OCI-LY1 (cell line): ENCODE results near the gene PSKH1.

Experiments
- H2AFZ ChIP-seq: fragments of 200-600 bp; sonication (generic), shearing (Covaris generic); 2 replicates; pipeline ENCODE4 v1.6.0; 2014; ENCODE audit warnings: antibody characterized with exemption, mild to moderate bottlenecking, low read length
- H3F3A ChIP-seq: fragments of 200-600 bp; sonication (generic), shearing (Covaris generic); 2 replicates; pipeline ENCODE4 v1.6.0; 2014; ENCODE audit warnings: mild to moderate bottlenecking, antibody characterized with exemption, low read length, moderate library complexity; ENCODE audit not compliant: insufficient read depth
- H3K27ac ChIP-seq: fragments of 200-600 bp; sonication (generic); 2 replicates; pipeline ENCODE4 v1.5.1; 2014; ENCODE audit warnings: low read length, mixed run types, mild to moderate bottlenecking, low read depth; ENCODE audit not compliant: poor library complexity, severe bottlenecking
- H3K27me3 ChIP-seq: fragments of 200-600 bp; sonication (generic); 2 replicates; pipeline ENCODE4 v1.6.0; 2014; ENCODE audit warnings: antibody characterized with exemption, mild to moderate bottlenecking, low read length, moderate library complexity; ENCODE audit not compliant: insufficient read depth
- H3K36me3 ChIP-seq: fragments of 200-600 bp; sonication (generic); 2 replicates; pipeline ENCODE4 v1.6.1; 2014; ENCODE audit warnings: mild to moderate bottlenecking, antibody characterized with exemption, low read length, moderate library complexity, mixed read lengths; ENCODE audit not compliant: insufficient read depth
- H3K4me1 ChIP-seq: fragments of 200-600 bp; sonication (generic); 2 replicates; pipeline ENCODE4 v1.5.1; 2014; ENCODE audit warnings: mild to moderate bottlenecking, low read length, moderate library complexity; ENCODE audit not compliant: insufficient read depth, severe bottlenecking
- H3K4me2 ChIP-seq: fragments of 200-600 bp; sonication (generic), shearing (Covaris generic); 2 replicates; pipeline ENCODE4 v1.6.1; 2014; ENCODE audit warnings: low read length
- H3K4me3 ChIP-seq: fragments of 200-600 bp; sonication (generic); 2 replicates; pipeline ENCODE4 v1.5.1; 2014; ENCODE audit warnings: low read length, low read depth, mild to moderate bottlenecking, mixed read lengths; ENCODE audit not compliant: poor library complexity, severe bottlenecking
- H3K79me2 ChIP-seq: fragments of 200-600 bp; shearing (Covaris generic); 2 replicates; pipeline ENCODE4 v1.6.1; 2016; ENCODE audit warnings: mixed run types, low read length, mixed read lengths; ENCODE audit not compliant: insufficient read depth
- H3K9ac ChIP-seq: fragments of 200-600 bp; sonication (generic), shearing (Covaris generic); 2 replicates; pipeline ENCODE4 v1.6.1; 2014; ENCODE audit warnings: mild to moderate bottlenecking, low read length, mixed read lengths
- H3K9me2 ChIP-seq: fragments of 200-600 bp; sonication (generic), shearing (Covaris generic); 2 replicates; pipeline ENCODE4 v1.6.1; 2014; ENCODE audit warnings: low read depth, mild to moderate bottlenecking, low read length, mixed read lengths
- H3K9me3 ChIP-seq: fragments of 200-600 bp; shearing (Covaris generic); 2 replicates; pipeline ENCODE4 v1.6.1; 2014; ENCODE audit warnings: low read length, mixed read lengths
- H4K20me1 ChIP-seq: fragments of 200-600 bp; sonication (generic), shearing (Covaris generic); 2 replicates; pipeline ENCODE4 v1.6.0; 2016; ENCODE audit warnings: mild to moderate bottlenecking, low read length; ENCODE audit not compliant: insufficient read depth
- CTCF ChIP-seq: fragments of 200-600 bp; sonication (generic), shearing (Covaris generic); IDR thresholded peaks from 2 replicates; pipeline ENCODE4 v1.5.1; 2017; ENCODE audit warnings: mild to moderate bottlenecking, antibody characterized with exemption, low read length, moderate library complexity, mixed read lengths
- EZH2 ChIP-seq: fragments of 200-600 bp; sonication (generic), shearing (Covaris generic); IDR thresholded peaks from 2 replicates; pipeline ENCODE4 v1.8.0; 2017; ENCODE audit warnings: borderline replicate concordance, mixed run types, mild to moderate bottlenecking, antibody characterized with exemption, low read length, moderate library complexity, mixed read lengths

Gene PSKH1

GRCh38 chr16:67928147-67928546 lies 35.1 kb downstream of the PSKH1 start:
- Histone ChIP-seq H3K27ac (no peak overlapping the region), H3K9ac (no peak overlapping the region), H2AFZ (no peak overlapping the region), H3K4me2 (no peak overlapping the region), H3K9me3 (no peaks in the 10 kb centered on the region), H3K27me3 (no peaks in the 10 kb centered on the region), H3F3A (no peaks in the 10 kb centered on the region), H3K36me3 (peaks cover 20% of the 10 kb centered on the region; the same call in 1 of the 2 replicates), H3K9me2 (no peaks in the 10 kb centered on the region), H4K20me1 (no peaks in the 10 kb centered on the region), H3K79me2 (no peaks in the 10 kb centered on the region), H3K4me1 (peaks cover 14% of the 10 kb centered on the region), H3K4me3 (no peak overlapping the region)
- TF ChIP-seq CTCF (no peak), EZH2 (no peak)

GRCh38 chr16:67928561-67929364 lies 35.7 kb downstream of the PSKH1 start:
- peaks cover 14% of the 10 kb centered on the region for H3K4me1 ChIP-seq
- H3K9me3 ChIP-seq = no peaks in the 10 kb centered on the region
- H3K4me2 ChIP-seq = no peak overlapping the region
- no peaks in the 10 kb centered on the region for H3K79me2 ChIP-seq
- no peak overlapping the region for H2AFZ ChIP-seq
- TF ChIP-seq EZH2 = no peak
- peak; percentile 91 for TF ChIP-seq CTCF
- no peaks in the 10 kb centered on the region for H3F3A ChIP-seq
- H3K36me3 ChIP-seq = peaks cover 24% of the 10 kb centered on the region; the same call in 1 of the 2 replicates
- H3K9me2 ChIP-seq = no peaks in the 10 kb centered on the region
- H3K27me3 ChIP-seq = no peaks in the 10 kb centered on the region
- no peaks in the 10 kb centered on the region for H4K20me1 ChIP-seq
- no peak overlapping the region for H3K4me3 ChIP-seq
- H3K9ac ChIP-seq = no peak overlapping the region
- no peak overlapping the region for H3K27ac ChIP-seq

- TF ChIP-seq EZH2 = no peak
- no peak for TF ChIP-seq CTCF
- Histone ChIP-seq H4K20me1 (no peaks in the 10 kb centered on the region), H3K27ac (no peak overlapping the region), H3K9me3 (no peaks in the 10 kb centered on the region), H3K36me3 (peaks cover 37% of the 10 kb centered on the region; the same call in 1 of the 2 replicates), H3K9me2 (no peaks in the 10 kb centered on the region), H3K4me1 (peaks cover 25% of the 10 kb centered on the region), H3K4me2 (no peak overlapping the region), H3K27me3 (no peaks in the 10 kb centered on the region), H3K4me3 (no peak overlapping the region), H3K9ac (no peak overlapping the region), H2AFZ (no peak overlapping the region), H3K79me2 (no peaks in the 10 kb centered on the region), H3F3A (no peaks in the 10 kb centered on the region)
These were observed 37.1 kb downstream of the PSKH1 start for GRCh38 chr16:67930191-67930590.
